SK-N-SH treated with all-trans-retinoic acid at 6 μM for 48 hours (cell line): ENCODE data around the gene CDHR3.

Experiments
- ZNF70 ChIP-seq: fragments of 450-650 bp; formaldehyde crosslinking; IDR thresholded peaks from 2 replicates; pipeline ENCODE4 v1.5.0; 2020; ENCODE audit warnings: mild to moderate bottlenecking, moderate library complexity
- TF ChIP-seq, protein P1 (sequence below): fragments of 250-450 bp; sonication (Bioruptor Pico); IDR thresholded peaks from 2 replicates; pipeline ENCODE4 v1.8.0; 2020; ENCODE audit warnings: mild to moderate bottlenecking, moderate library complexity, borderline replicate concordance

DNA sequence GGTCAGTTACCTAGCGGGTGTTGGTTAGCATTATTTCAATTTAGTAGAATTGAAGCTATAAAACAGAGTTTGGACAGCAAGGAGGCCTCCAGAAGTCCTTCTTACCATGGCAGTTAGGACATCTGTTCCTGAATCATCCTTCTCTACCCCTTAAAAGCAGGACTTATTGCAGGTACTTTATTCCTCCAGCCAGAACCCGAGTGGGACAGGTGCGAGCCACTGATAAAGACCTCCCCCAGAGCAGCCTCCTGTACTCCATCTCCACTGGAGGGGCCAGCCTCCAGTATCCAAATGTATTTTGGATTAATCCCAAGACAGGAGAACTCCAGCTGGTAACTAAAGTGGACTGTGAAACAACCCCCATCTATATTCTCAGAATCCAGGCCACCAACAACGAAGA, 54.6 kb downstream of the CDHR3 start:
- TF ChIP-seq, protein P1, sequence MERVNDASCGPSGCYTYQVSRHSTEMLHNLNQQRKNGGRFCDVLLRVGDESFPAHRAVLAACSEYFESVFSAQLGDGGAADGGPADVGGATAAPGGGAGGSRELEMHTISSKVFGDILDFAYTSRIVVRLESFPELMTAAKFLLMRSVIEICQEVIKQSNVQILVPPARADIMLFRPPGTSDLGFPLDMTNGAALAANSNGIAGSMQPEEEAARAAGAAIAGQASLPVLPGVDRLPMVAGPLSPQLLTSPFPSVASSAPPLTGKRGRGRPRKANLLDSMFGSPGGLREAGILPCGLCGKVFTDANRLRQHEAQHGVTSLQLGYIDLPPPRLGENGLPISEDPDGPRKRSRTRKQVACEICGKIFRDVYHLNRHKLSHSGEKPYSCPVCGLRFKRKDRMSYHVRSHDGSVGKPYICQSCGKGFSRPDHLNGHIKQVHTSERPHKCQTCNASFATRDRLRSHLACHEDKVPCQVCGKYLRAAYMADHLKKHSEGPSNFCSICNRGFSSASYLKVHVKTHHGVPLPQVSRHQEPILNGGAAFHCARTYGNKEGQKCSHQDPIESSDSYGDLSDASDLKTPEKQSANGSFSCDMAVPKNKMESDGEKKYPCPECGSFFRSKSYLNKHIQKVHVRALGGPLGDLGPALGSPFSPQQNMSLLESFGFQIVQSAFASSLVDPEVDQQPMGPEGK = no peak
- no peak for TF ChIP-seq ZNF70 (CRISPR knock-in tag)
